IPS-18a (cell line): Measurements from ENCODE around the gene FAM20C.
"Not testable (repeated sequence)": the region's sequence is repeated elsewhere in the genome, so short reads cannot be mapped to it uniquely, and the experiment has no call there.

Experiments
- H3K27ac ChIP-seq: one replicate; pipeline ENCODE4 v1.5.1; 2013; ENCODE audit warnings: low read length
- H3K27me3 ChIP-seq: one replicate; pipeline ENCODE4 v1.6.1; 2013; ENCODE audit warnings: mild to moderate bottlenecking, low read length; ENCODE audit not compliant: control insufficient read depth, insufficient read depth
- H3K36me3 ChIP-seq: one replicate; pipeline ENCODE4 v1.6.1; 2013; ENCODE audit warnings: low read depth, low read length; ENCODE audit not compliant: control insufficient read depth
- H3K4me1 ChIP-seq: one replicate; pipeline ENCODE4 v1.6.1; 2013; ENCODE audit warnings: low read depth, low read length; ENCODE audit not compliant: control insufficient read depth
- H3K4me3 ChIP-seq: one replicate; pipeline ENCODE4 v1.5.1; 2013; ENCODE audit warnings: low read length
- H3K9ac ChIP-seq: one replicate; pipeline ENCODE4 v1.6.1; 2013; ENCODE audit warnings: mild to moderate bottlenecking, low read length, moderate library complexity
- H3K9me3 ChIP-seq: one replicate; pipeline ENCODE4 v1.6.1; 2013; ENCODE audit warnings: low read depth, low read length; ENCODE audit not compliant: control insufficient read depth

The FAM20C gene

DNA sequence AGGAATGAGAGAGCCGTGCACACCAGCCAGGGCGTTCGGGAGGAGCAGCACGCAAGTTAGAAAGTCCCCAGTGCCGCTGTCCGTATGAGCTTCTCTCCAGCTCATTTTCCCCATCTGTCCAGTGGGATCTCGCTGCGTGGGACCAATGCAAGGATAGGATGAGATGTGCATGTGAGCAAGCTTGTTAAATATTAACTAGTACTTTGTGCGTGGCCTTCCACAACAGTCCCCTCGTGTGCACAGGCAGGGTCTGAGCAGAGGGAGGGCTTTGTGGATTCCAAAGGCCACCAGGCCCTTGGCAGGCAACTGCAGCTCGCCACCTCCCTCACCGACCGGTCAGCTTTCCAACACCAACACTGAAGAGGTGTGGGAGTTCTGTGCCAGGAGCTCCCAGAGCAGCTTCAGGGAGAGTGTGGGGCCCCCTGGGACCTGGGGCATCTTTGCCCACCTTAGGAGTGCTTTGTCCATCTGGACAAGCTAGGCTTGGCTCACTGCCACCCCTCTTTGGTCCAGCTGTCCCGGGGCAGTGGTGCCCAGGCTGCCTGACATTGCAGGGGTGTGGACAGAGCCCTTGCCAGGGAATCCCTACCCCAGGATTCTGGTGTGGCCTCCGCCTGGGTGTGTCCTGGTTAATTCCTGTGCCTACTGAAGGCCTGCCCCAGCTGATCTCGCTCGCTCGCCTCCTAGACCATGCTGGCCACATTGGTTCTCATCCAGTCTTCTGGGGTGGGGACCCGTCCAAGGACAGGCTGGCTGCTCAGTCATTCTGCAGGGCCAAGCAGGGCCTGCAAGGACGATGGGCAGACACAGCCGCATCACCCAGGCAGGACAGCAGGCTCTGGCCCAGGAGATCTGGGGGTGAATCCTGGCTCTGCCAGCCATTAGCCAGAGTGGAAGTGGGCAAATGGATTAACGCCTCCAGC lies 5.3 kb downstream of the FAM20C start:
- no peak overlapping the region for H3K9ac ChIP-seq
- H3K27me3 ChIP-seq: no peaks in the 10 kb centered on the region
- H3K4me1 ChIP-seq: peaks cover 11% of the 10 kb centered on the region
- peaks cover 28% of the 10 kb centered on the region for H3K36me3 ChIP-seq
- no peak overlapping the region for H3K4me3 ChIP-seq
- H3K27ac ChIP-seq: no peak overlapping the region
- no peaks in the 10 kb centered on the region for H3K9me3 ChIP-seq

DNA sequence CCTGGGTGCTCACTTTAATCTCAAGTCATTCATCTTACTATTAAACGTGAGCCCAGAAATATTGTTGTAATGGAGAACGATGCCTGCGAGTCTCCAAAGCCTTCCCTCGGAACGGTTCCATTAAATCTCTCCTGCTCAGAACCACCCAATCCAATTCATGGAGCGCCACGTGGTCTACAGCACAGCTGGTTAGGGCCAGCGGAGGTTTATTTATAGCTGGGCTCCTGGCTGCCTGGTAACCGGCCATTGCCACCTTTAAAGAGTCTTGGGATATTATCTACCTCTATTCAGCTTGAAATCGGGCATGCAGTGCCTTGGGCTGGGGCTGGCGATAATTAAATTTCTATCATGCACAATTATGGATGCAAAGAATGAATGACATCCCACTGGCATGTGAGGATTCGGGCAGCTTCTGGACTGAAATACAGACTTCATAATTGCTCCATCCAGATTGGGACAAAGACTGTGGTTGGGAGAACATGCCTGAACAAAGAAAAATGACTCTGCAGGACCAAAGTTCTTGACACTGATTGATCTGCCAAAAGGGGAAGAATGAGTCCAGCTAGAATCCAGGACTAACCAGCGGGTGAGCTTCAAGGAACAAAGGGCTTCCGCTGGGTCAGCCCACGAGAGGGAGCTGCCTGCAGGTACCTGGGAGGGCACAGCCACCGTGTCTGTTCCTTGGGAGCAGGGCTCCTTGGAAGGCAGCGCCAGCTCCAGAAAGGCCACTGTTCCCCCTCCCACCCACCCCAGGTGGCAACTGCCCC lies 7.3 kb downstream of the FAM20C start:
- no peaks in the 10 kb centered on the region for H3K27me3 ChIP-seq
- H3K9ac ChIP-seq: no peak overlapping the region
- H3K4me3 ChIP-seq: no peak overlapping the region
- H3K4me1 ChIP-seq: peaks cover 6% of the 10 kb centered on the region
- H3K9me3 ChIP-seq: no peaks in the 10 kb centered on the region
- peaks cover 33% of the 10 kb centered on the region for H3K36me3 ChIP-seq
- no peak overlapping the region for H3K27ac ChIP-seq

- no peaks in the 10 kb centered on the region for H3K9me3 ChIP-seq
- H3K36me3 ChIP-seq: peaks cover 34% of the 10 kb centered on the region
- no peak overlapping the region for H3K4me3 ChIP-seq
- no peaks in the 10 kb centered on the region for H3K27me3 ChIP-seq
- no peak overlapping the region for H3K9ac ChIP-seq
- no peak overlapping the region for H3K27ac ChIP-seq
- H3K4me1 ChIP-seq: peaks cover under 1% of the 10 kb centered on the region
Measured at GRCh38 chr7:200290-200689, 7.9 kb downstream of the FAM20C start.

DNA sequence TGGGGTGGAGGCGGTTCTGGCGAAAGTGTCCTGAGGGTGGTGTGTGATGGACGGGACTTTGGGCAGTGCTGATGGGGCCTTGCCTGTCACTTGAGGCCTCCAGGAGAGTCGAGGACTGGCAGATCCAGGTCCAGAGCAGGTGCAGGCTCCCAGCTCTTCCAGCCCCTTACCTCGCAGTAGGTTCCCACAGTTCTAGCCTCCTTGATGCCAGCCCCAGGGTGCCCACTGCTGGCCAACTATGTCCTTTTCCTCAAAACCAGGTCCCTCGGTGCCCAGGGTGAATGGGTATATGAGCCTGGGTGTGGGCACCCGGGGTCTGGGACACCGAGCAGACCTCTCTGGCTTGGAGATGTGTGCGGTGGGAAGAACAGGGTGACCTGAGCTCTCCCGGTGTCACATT lies 8.3 kb downstream of the FAM20C start:
- no peak overlapping the region for H3K4me3 ChIP-seq
- peaks cover 34% of the 10 kb centered on the region for H3K36me3 ChIP-seq
- H3K9me3 ChIP-seq: no peaks in the 10 kb centered on the region
- no peaks in the 10 kb centered on the region for H3K27me3 ChIP-seq
- no peaks in the 10 kb centered on the region for H3K4me1 ChIP-seq
- H3K9ac ChIP-seq: no peak overlapping the region
- no peak overlapping the region for H3K27ac ChIP-seq

GRCh38 chr7:204326-204725 lies 12.0 kb downstream of the FAM20C start:
- Histone ChIP-seq H3K27me3 (no peaks in the 10 kb centered on the region), H3K4me1 (no peaks in the 10 kb centered on the region), H3K4me3 (no peak overlapping the region)

GRCh38 chr7:205115-206010 lies 13.0 kb downstream of the FAM20C start:
- Histone ChIP-seq H3K4me3 (no peak overlapping the region), H3K36me3 (peaks cover 6% of the 10 kb centered on the region), H3K9ac (no peak overlapping the region), H3K9me3 (no peaks in the 10 kb centered on the region), H3K27me3 (no peaks in the 10 kb centered on the region), H3K4me1 (no peaks in the 10 kb centered on the region), H3K27ac (no peak overlapping the region)

More at GRCh38 chr7:204326-204725, 12.0 kb downstream of the FAM20C start:
- Histone ChIP-seq H3K36me3 (peaks cover 6% of the 10 kb centered on the region), H3K9ac (no peak overlapping the region), H3K9me3 (no peaks in the 10 kb centered on the region), H3K27ac (no peak overlapping the region)

DNA sequence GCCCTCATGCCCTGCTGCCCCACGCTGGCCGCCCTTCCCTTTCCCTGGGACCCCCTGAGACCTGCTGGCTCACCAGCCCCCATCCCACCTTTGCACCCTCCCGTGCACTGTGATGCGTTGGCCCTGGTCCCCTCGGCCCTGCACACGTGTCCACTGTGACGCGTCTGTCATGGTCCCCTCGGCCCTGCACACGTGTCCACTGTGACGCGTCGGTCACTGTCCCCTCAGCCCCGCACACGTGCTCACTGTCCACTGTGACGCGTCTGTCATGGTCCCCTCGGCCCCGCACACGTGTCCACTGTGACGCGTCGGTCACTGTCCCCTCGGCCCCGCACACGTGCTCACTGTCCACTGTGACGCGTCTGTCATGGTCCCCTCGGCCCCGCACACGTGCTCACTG lies 14.0 kb downstream of the FAM20C start:
- H3K27ac ChIP-seq, H3K4me1 ChIP-seq, H3K4me3 ChIP-seq, H3K27me3 ChIP-seq, H3K36me3 ChIP-seq, H3K9me3 ChIP-seq, H3K9ac ChIP-seq: not testable (repeated sequence)

DNA sequence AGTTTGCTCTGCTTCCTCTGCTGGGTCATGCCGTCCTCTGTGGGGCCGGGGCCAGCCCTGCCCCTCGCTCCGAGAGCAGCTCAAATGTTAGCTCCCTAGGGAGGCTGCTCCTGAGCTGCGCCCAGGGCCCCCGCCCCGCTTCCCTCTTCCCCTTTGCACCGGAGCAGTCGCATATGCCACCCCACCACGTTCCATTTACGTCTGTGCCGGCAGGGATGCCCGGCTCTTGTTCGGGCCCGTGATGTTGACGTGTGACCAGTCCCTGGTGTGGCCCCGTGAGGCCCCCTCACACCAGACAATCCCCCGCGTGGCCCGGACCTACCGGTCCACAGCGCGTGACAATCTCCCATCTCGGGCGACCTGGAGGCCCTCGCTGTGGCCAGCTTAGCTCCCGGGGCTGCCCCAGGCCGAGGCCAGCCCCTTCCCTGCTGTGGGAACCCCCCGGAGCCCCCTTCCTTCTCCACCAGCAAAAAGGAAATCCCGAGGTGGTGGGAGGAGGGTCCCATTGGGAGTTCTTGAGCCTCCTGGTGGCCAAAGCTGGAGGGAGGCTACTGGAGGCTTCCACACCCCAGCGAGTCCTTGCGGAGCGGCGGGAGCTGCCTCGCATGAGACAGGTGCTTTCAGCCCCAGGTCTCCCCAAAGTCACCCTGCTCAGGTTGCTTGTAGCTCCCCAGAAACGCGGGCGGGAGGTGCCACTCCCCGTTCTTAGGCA lies 15.2 kb downstream of the FAM20C start:
- H3K4me1 ChIP-seq: no peaks in the 10 kb centered on the region
- no peaks in the 10 kb centered on the region for H3K9me3 ChIP-seq
- H3K36me3 ChIP-seq: peaks cover 6% of the 10 kb centered on the region
- no peak overlapping the region for H3K9ac ChIP-seq
- H3K27me3 ChIP-seq: no peaks in the 10 kb centered on the region
- no peak overlapping the region for H3K27ac ChIP-seq
- no peak overlapping the region for H3K4me3 ChIP-seq

GRCh38 chr7:208130-208673 lies 15.8 kb downstream of the FAM20C start:
- Histone ChIP-seq H3K4me3 (no peak overlapping the region), H3K27me3 (no peaks in the 10 kb centered on the region), H3K4me1 (no peaks in the 10 kb centered on the region), H3K36me3 (peaks cover 6% of the 10 kb centered on the region), H3K9me3 (no peaks in the 10 kb centered on the region), H3K27ac (no peak overlapping the region), H3K9ac (no peak overlapping the region)

DNA sequence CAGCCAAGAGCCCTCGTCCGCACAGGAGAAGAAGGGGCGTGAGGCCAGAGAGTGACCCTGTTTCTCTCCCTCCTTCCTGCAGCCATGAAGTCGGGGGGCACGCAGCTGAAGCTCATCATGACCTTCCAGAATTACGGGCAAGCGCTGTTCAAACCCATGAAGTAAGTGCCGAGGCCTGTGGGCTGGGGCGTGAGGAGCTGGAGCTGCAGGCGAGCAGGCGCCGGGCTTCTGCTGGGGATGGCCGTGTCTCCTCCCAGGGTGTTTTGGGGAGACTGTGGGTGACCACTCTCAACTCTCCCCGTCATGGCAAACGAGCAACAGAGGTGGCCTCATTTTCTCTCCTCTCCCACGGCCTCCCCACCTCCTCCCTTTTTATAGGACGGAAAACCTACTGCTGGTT lies 16.4 kb downstream of the FAM20C start:
- Histone ChIP-seq H3K9me3 (no peaks in the 10 kb centered on the region), H3K27me3 (no peaks in the 10 kb centered on the region)

More for the DNA sequence above, 16.4 kb downstream of the FAM20C start:
- no peaks in the 10 kb centered on the region for H3K4me1 ChIP-seq
- peaks cover 6% of the 10 kb centered on the region for H3K36me3 ChIP-seq
- no peak overlapping the region for H3K4me3 ChIP-seq
- H3K27ac ChIP-seq: no peak overlapping the region
- H3K9ac ChIP-seq: no peak overlapping the region
